Retina (tissue), 1 donor: ENCODE results near the gene GRIK2.

ENCODE experiments used
- DNase-seq: peaks from one replicate; pipeline ENCODE4 v3.0.0-alpha.2; 2016

The GRIK2 gene

GRCh38 chr6:101816716-101817115 lies 423.2 kb downstream of the GRIK2 start:
- DNase-seq = no peak

DNA sequence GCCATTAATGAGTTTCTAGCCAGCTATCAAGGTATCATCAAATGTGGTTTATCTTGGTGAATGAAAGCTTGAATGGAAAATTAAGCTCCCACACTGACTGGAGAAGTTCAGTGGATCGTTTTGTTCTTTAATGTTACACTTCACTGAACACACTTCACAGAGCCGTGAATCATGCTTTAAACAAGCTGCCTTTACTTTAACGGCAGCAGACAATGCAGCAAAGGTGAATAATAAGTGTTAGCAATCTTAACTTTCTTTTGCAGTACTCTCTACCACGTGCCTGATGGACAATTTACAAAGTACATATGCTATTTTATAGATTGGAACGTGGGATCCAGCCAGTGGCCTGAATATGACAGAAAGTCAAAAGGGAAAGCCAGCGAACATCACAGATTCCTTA lies 424.5 kb downstream of the GRIK2 start:
- DNase-seq = peak; percentile 11

DNA sequence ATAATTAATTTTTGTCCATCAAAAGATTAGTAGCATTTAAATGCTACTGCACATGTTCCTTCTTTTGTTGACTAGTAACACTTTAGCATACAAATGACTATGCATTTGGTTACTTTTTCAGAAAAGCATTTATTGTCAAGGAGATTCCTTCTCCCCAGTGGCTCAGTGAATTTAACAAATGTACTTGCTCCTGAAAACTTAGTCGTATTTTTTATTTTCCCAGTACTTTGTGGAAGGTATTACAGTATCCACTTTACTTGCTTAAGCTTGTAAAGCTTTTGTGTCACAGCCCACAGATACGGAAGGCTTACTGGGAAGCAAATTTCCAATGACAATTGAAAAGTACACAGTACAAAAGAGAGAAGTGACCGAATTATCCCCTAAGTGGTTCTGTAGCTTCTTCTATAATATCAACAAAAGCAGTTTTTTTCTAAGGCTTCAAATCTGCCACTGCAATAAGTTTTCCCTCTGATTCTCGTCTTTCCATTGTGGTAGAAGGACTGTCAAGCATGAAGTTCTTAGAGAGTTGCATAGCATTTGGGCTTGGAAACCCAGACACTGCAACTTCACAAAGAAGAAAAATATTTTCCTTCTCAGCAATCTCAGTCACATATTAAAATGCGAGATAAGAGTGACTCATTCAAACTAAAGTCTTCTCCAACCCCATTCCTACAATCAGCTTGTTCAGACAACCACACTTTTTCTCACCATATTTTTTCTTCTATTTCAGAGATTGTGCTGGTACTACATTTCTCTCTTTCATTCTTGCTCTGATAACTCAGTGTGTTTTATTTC lies 431.2 kb downstream of the GRIK2 start:
- DNase-seq = no peak

DNA sequence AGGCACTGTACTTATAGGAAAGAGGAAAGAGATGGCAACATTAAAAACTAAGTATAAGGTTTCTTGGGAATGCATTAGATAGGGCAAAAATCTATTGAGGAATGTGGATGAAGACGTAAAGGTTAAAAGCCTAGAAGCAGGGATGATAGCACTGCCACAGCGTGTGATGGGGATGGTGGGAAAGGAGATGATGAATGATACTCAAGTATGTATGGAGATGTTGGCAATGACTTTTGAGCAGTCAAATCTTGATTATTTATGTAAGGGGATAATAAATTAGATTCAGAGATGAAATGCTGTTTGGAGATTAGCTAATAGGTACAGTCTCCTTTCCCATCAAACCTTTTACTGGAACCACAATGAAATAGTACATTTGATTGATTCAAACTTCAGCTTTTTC lies 432.8 kb downstream of the GRIK2 start:
- DNase-seq = no peak

- no peak for DNase-seq
These were observed 433.2 kb downstream of the GRIK2 start for GRCh38 chr6:101826678-101827077.

DNA sequence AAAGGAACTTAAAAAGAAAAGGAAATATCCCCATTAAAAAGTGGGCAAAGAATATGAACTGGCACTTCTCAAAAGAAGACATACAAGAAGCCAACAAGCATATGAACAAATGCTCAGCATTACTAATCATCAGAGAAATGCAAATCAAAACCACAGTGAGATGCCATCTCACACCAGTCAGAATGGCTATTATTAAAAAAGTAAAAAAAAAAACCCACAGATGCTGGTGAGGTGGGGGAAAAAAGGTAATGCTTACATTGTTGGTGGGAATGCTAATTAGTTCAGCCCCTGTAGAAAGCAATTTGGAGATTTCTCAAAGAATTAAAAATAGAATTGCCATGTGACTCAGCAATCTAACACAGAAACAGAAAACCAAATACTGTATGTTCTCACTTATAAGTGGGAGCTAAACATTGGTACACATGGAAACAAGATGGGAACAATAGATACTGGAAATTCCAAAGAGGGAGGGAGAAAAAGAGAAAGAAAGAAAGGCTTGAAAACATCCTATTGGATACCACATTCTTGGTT lies 437.1 kb downstream of the GRIK2 start:
- DNase-seq = no peak

- DNase-seq = no peak
These were observed 438.9 kb downstream of the GRIK2 start for GRCh38 chr6:101832371-101832770.

- no peak for DNase-seq
These were observed 446.6 kb downstream of the GRIK2 start for GRCh38 chr6:101840100-101840499.

- no peak for DNase-seq
These were observed 451.7 kb downstream of the GRIK2 start for GRCh38 chr6:101845172-101845571.

- no peak for DNase-seq
These were observed 452.1 kb downstream of the GRIK2 start for GRCh38 chr6:101845621-101846020.

DNA sequence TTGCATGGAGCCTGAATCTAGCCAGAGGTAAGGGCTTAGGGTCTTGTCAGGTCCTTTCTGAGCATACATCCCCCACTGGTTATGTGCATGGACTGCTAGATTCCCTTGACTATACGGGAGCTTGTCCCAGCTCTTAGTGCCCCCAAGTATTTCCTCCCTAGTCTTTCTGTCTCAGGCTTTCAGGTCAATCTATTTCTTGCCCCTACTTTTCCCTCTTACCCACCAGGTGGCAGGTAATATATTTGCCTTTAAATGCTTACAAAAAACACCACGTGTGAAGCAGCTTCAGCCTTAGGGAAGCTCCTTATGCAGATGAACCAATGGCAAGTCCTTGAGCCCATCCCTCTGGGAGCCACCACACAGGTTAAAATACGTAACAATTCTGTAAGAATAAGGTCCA lies 454.2 kb downstream of the GRIK2 start:
- no peak for DNase-seq

GRCh38 chr6:101851911-101852310 lies 458.4 kb downstream of the GRIK2 start:
- no peak for DNase-seq

DNA sequence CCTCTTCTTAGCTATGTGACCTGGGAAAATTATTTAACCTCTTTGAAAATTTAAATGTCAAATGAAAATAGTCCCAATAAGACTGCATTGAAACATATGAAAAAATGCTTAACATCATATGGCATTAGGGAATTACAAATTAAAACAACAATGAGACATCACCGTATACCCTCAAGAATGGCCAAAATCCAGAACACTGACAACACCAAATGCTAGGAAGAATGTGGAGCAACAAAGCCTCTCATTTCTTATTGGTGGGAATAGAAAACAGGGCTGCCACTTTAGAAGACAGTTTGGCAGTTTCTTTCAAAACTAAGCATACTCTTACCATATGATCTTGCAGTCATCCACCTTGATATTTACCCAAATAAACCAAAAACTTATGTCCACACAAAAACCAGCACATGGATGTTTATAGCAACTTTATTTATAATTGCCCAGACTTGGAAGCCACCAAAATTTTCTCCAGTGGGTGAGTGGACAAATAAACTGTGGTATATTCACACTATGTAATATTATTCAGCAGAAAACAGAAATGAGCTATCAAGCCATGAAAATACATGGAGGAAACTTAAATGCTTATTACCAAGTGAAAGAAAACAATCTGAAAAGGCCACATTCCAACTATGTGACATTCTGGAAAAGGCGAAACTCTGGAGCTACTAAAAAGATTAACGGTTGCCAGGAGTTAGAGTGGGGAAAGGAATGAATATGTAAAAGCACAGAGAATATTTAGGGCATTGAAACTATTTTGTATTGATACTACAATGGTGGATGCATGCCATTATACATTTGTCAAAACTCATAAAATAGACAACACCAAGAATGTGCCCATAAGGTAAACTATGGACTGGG lies 459.9 kb downstream of the GRIK2 start:
- DNase-seq = no peak

DNA sequence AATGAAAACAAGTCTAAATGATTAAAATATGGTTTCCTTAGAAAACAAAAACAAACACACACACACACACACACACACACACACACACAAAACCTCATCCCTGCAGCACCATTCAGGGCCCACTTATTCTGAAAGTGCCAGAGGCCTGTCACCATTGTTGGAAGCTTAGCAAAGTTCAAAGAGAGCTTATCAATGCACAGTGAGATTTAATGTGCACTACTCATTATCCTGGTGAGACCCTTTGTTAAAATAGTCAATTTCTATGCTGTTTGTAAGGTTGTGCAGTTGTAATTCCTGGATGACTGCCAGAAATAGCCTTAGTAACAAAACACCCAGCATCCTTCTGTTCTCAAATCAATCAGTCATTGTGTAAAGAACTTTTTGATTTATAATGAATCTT lies 482.9 kb downstream of the GRIK2 start:
- peak; percentile 9 for DNase-seq

DNA sequence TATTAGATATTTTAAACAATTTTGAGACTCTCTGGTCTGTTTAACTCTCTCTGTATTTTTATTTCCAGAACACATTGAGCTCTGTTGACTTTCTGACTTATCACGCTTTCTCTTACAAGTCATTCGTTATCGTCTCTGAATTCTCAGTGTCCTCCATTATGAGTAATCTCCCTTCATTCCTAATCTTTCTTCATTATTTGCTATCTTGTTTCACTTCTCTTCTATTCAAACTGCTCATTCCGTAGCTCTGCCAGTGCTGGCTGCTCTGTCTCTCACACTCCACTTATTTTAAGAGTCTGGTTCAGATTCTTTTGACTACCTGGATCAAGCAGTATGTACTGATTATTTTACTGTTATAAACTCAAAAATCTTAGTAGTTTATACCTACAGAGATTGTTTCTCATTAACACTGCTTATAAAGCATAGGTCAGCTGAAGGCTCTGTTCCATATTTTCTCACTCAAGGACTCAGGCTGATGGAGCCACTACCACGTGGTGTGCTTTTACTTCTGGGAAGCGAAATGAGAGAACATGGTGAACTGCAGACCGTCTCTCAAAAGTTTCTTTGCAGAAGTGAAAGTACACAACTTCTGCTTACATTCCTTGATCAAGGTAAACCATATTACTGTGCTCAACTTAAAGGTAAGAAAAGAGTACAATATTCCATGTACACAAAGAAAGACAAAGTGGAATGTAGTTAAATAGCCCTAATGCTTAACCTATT lies 485.2 kb downstream of the GRIK2 start:
- no peak for DNase-seq

GRCh38 chr6:101879782-101880181 lies 486.3 kb downstream of the GRIK2 start:
- no peak for DNase-seq

GRCh38 chr6:101883505-101883904 lies 490.0 kb downstream of the GRIK2 start:
- DNase-seq = no peak

GRCh38 chr6:101887532-101887931 lies 494.0 kb downstream of the GRIK2 start:
- DNase-seq = no peak

DNA sequence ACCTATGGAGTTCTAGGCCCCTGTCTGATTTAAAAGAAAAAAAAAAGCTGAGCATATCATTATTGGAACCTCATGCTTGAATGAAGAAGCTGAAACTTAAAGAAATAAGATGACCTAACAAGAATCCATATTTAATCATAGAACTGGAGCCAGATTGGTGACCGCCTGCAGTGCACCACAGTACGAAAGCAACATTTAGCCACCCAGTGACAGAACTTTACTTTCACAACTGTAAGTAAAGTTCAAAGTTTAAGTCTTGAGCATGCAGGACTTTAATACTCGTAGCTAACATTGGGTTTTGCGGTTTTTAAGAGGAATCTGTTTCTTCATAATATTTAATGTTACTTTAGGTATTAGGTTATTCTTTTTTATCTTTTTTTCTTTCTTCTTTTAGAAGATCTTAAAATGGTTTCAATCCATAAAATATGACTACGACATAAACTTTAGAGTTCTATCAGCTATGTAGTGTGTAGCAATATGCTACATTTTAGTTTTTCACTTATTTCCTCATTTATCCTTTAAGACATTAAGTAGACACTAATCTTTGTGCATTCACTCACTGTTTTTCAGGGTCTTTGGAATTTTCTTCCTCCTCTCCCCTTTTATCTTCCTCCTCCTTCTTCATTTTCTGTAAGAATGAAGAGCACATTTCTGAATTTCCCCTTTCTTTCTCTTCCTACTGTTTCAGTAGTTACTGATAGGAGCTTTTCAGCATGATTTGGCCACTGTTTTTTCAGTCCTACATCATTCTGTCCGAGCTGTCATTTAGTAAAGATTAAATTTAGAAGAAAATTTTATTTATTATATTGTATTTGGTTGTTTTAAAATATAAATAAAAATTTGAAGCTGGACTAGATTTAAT lies 514.1 kb downstream of the GRIK2 start:
- no peak for DNase-seq

GRCh38 chr6:101909366-101909765 lies 515.9 kb downstream of the GRIK2 start:
- no peak for DNase-seq

DNA sequence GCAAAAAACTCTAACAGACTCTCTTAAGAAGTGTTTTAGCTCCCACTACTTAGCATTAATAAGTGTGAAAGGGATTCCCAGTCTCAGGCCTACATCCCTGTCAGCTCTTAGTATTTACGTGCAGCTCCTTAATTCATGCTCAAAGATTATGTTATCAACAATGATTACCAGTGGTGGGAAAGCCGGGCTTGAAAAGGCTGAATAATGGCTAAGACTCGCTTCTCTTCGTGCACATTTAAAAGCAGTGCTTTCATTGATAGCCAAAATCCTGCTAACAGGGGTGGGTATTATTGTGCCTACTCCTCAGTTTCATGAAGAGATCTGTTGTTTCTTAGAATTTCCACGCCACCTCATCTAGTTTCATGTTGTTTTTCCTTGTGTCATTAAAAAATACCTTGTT lies 518.8 kb downstream of the GRIK2 start:
- DNase-seq = no peak

- no peak for DNase-seq
These were observed 525.0 kb downstream of the GRIK2 start for GRCh38 chr6:101918471-101918870.
